SK-N-SH treated with all-trans-retinoic acid at 6 μM for 48 hours (cell line): ENCODE measurements around the gene DDHD1.

Source experiments
- ATAC-seq: fragments of 200-7000 bp; cut with Tn5 transposase; 3 replicates; pipeline ENCODE4 v1.9.1; 2020; ENCODE audit warnings: mild to moderate bottlenecking, moderate library complexity
- BACH2 ChIP-seq: fragments of 250-450 bp; sonication (Bioruptor Pico); IDR thresholded peaks from 2 replicates; pipeline ENCODE4 v1.9.0; 2021; ENCODE audit warnings: mild to moderate bottlenecking, borderline replicate concordance
- CSDC2 ChIP-seq: fragments of 250-450 bp; sonication (Bioruptor Pico); IDR thresholded peaks from 2 replicates; pipeline ENCODE4 v1.5.0; 2020; ENCODE audit warnings: mild to moderate bottlenecking, moderate library complexity
- ESRRG ChIP-seq: fragments of 250-450 bp; sonication (Bioruptor Pico); IDR thresholded peaks from 2 replicates; pipeline ENCODE4 v1.6.1; 2021; ENCODE audit warnings: mild to moderate bottlenecking
- GLIS3 ChIP-seq: fragments of 250-450 bp; sonication (Bioruptor Pico); IDR thresholded peaks from 2 replicates; pipeline ENCODE4 v1.5.0; 2020; ENCODE audit warnings: mild to moderate bottlenecking, moderate library complexity
- ISL1 ChIP-seq: fragments of 250-450 bp; sonication (Bioruptor Pico); IDR thresholded peaks from 2 replicates; pipeline ENCODE4 v2.1.2; 2022; ENCODE audit warnings: mild to moderate bottlenecking, moderate library complexity
- OSR1 ChIP-seq: fragments of 250-450 bp; sonication (Bioruptor Pico); IDR thresholded peaks from 2 replicates; pipeline ENCODE4 v1.8.0; 2022; ENCODE audit warnings: moderate library complexity, mild to moderate bottlenecking, inconsistent platforms
- PPARA ChIP-seq: fragments of 250-450 bp; sonication (Bioruptor Pico); IDR thresholded peaks from 2 replicates; pipeline ENCODE4 v1.5.0; 2020; ENCODE audit warnings: mild to moderate bottlenecking, borderline replicate concordance
- RARB ChIP-seq: fragments of 250-450 bp; sonication (Bioruptor Pico); IDR thresholded peaks from 2 replicates; pipeline ENCODE4 v1.8.0; 2021; ENCODE audit warnings: mild to moderate bottlenecking, moderate library complexity
- SNAI2 ChIP-seq: fragments of 250-450 bp; sonication (Bioruptor Pico); IDR thresholded peaks from 2 replicates; pipeline ENCODE4 v1.5.0; 2020; ENCODE audit warnings: mild to moderate bottlenecking, moderate library complexity
- TOX ChIP-seq: fragments of 250-450 bp; sonication (Bioruptor Pico); IDR thresholded peaks from 2 replicates; pipeline ENCODE4 v1.8.0; 2021; ENCODE audit warnings: mild to moderate bottlenecking, moderate library complexity, borderline replicate concordance
- ZFP3 ChIP-seq: fragments of 250-450 bp; sonication (Bioruptor Pico); IDR thresholded peaks from 2 replicates; pipeline ENCODE4 v1.5.0; 2020; ENCODE audit warnings: mild to moderate bottlenecking, moderate library complexity
- ZNF565 ChIP-seq: fragments of 450-650 bp; formaldehyde crosslinking; conservative IDR thresholded peaks from 2 replicates; pipeline ENCODE4 v1.5.0; 2020; ENCODE audit warnings: low read depth, mild to moderate bottlenecking, moderate library complexity
- ZNF70 ChIP-seq: fragments of 450-650 bp; formaldehyde crosslinking; IDR thresholded peaks from 2 replicates; pipeline ENCODE4 v1.5.0; 2020; ENCODE audit warnings: mild to moderate bottlenecking, moderate library complexity
- ZNF8 ChIP-seq: fragments of 450-650 bp; formaldehyde crosslinking; IDR thresholded peaks from 2 replicates; pipeline ENCODE4 v1.5.0; 2020; ENCODE audit warnings: mild to moderate bottlenecking, moderate library complexity
- TF ChIP-seq, protein P1 (sequence below): fragments of 250-450 bp; sonication (Bioruptor Pico); IDR thresholded peaks from 2 replicates; pipeline ENCODE4 v1.8.0; 2021; ENCODE audit warnings: low read depth, mild to moderate bottlenecking, moderate library complexity, borderline replicate concordance
- TF ChIP-seq, protein P2 (sequence below): fragments of 250-450 bp; sonication (Bioruptor Pico); IDR thresholded peaks from 2 replicates; pipeline ENCODE4 v1.5.0; 2020; ENCODE audit warnings: mild to moderate bottlenecking, moderate library complexity
- TF ChIP-seq, protein P3 (sequence below): fragments of 250-450 bp; sonication (Bioruptor Pico); IDR thresholded peaks from 2 replicates; pipeline ENCODE4 v1.5.1; 2020; ENCODE audit warnings: low read depth, mild to moderate bottlenecking, moderate library complexity

DDHD1 gene

DNA sequence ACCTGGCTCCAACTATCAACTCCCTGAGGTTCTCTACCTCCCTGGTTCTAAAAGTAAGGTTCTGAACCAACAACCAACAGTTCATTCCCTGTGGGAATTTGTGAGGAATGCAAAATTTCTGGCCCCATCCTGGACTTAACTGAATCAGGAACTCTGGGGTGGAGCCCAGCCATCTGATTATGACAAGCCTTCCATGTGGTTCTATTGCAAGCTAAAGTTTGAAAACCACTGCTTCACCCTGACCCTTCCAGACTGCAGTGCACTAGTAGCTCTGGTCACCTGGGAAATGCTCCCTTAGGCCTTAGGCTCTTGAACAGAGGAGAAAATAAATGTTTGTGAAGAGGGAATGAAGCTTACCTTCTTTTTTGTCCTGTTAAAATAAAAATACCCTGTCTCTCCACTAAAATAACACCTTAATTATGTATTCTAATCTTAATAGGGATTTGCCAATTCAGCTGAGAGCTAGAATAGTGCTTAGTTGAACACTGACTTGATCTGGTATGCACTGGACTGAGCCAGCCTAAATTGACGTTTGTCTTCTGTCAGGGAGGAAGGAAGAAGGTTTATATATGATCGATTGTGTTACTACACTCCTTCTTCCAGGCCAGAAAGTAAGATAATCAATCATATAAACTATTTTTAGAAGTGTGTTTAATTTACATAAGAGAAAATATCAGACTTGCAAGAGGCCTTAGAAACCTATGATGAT lies 39.1 kb upstream of the DDHD1 start:
- no peak for ATAC-seq
- no peak for TF ChIP-seq ZNF70 (CRISPR knock-in tag)
- TF ChIP-seq, protein P1, sequence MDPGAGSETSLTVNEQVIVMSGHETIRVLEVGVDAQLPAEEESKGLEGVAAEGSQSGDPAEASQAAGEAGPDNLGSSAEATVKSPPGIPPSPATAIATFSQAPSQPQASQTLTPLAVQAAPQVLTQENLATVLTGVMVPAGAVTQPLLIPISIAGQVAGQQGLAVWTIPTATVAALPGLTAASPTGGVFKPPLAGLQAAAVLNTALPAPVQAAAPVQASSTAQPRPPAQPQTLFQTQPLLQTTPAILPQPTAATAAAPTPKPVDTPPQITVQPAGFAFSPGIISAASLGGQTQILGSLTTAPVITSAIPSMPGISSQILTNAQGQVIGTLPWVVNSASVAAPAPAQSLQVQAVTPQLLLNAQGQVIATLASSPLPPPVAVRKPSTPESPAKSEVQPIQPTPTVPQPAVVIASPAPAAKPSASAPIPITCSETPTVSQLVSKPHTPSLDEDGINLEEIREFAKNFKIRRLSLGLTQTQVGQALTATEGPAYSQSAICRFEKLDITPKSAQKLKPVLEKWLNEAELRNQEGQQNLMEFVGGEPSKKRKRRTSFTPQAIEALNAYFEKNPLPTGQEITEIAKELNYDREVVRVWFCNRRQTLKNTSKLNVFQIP = no peak
- no peak for TF ChIP-seq ZNF565 (CRISPR knock-in tag)
- TF ChIP-seq GLIS3 (CRISPR knock-in tag) = no peak
- TF ChIP-seq BACH2 (CRISPR knock-in tag) = no peak

DNA sequence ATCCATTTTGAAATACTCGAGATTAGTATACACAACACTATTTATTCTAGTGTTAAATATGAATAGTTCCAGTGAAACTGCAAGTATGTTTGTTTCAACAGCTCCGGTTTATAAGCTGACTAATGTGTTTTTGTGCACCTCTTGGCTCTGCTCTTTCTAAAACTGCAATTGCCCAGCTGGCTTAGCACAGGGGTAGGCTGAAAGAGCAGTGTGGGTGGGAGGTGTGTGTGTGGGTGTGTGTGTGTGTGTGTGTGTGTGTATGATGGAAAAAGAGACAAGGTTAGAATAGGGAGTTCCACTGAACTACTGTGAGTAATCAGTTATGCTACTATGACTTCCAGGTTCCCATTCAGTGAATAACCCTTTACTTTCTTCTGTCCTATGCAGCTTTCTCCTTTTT lies 37.8 kb upstream of the DDHD1 start:
- TF ChIP-seq ZFP3 (CRISPR knock-in tag) = no peak
- TF ChIP-seq, protein P1 = no peak
- ATAC-seq = no peak

DNA sequence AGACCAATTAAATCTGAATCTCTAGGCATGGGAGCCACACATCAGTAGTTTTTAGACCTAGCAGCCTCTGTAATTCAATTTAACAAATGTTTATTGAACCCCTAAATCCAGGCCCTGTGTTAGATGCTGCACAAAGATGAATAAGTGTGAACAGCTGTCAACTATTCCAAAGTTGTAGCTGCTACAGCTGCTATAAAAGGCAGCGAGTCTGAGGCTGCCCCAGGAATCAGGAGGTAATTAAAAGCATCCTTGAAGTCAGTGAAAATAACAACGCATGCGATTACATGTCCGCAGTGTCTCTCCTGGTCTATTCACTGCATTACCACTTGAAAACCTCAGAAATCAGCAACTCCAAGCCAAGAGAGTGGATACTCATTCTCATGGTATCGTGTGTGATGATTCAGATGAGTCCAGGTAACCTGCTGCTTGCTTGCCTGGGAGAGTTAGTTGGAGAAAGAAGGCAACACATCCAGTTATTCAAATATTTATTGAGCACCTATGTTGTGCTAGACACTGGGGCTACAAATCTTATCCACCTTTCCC lies 34.9 kb upstream of the DDHD1 start:
- TF ChIP-seq, protein P2, sequence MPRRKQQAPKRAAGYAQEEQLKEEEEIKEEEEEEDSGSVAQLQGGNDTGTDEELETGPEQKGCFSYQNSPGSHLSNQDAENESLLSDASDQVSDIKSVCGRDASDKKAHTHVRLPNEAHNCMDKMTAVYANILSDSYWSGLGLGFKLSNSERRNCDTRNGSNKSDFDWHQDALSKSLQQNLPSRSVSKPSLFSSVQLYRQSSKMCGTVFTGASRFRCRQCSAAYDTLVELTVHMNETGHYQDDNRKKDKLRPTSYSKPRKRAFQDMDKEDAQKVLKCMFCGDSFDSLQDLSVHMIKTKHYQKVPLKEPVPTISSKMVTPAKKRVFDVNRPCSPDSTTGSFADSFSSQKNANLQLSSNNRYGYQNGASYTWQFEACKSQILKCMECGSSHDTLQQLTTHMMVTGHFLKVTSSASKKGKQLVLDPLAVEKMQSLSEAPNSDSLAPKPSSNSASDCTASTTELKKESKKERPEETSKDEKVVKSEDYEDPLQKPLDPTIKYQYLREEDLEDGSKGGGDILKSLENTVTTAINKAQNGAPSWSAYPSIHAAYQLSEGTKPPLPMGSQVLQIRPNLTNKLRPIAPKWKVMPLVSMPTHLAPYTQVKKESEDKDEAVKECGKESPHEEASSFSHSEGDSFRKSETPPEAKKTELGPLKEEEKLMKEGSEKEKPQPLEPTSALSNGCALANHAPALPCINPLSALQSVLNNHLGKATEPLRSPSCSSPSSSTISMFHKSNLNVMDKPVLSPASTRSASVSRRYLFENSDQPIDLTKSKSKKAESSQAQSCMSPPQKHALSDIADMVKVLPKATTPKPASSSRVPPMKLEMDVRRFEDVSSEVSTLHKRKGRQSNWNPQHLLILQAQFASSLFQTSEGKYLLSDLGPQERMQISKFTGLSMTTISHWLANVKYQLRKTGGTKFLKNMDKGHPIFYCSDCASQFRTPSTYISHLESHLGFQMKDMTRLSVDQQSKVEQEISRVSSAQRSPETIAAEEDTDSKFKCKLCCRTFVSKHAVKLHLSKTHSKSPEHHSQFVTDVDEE (CRISPR knock-in tag) = no peak
- ATAC-seq = no peak

DNA sequence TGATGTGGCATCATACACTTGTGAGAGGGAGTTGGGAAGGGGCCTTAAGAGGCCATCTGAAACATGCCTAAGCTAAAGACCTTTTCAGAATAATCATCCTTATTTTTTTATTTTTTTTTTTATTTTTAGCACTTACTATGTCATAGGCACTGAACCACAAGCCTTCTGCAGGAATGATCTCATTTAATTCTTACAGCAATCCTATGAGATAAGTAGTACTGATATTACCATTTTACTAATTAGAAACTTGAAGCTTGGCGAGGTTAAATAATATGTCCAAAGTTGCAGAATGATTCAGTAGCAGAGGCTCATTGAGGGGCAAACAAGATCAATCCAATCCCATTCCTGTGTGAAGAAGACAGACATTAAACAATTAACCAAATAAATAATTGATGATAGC lies 33.4 kb upstream of the DDHD1 start:
- ATAC-seq = no peak
- no peak for TF ChIP-seq GLIS3 (CRISPR knock-in tag)
- no peak for TF ChIP-seq ZNF8 (CRISPR knock-in tag)
- no peak for TF ChIP-seq OSR1 (CRISPR knock-in tag)
- no peak for TF ChIP-seq SNAI2 (CRISPR knock-in tag)
- TF ChIP-seq, protein P1 = no peak
- no peak for TF ChIP-seq BACH2 (CRISPR knock-in tag)
- TF ChIP-seq, protein P3, sequence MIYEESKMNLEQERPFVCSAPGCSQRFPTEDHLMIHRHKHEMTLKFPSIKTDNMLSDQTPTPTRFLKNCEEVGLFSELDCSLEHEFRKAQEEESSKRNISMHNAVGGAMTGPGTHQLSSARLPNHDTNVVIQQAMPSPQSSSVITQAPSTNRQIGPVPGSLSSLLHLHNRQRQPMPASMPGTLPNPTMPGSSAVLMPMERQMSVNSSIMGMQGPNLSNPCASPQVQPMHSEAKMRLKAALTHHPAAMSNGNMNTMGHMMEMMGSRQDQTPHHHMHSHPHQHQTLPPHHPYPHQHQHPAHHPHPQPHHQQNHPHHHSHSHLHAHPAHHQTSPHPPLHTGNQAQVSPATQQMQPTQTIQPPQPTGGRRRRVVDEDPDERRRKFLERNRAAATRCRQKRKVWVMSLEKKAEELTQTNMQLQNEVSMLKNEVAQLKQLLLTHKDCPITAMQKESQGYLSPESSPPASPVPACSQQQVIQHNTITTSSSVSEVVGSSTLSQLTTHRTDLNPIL = no peak
- no peak for TF ChIP-seq PPARA (CRISPR knock-in tag)
- no peak for TF ChIP-seq ZNF565 (CRISPR knock-in tag)
- TF ChIP-seq ISL1 (CRISPR knock-in tag) = no peak
- TF ChIP-seq ZFP3 (CRISPR knock-in tag) = no peak

DNA sequence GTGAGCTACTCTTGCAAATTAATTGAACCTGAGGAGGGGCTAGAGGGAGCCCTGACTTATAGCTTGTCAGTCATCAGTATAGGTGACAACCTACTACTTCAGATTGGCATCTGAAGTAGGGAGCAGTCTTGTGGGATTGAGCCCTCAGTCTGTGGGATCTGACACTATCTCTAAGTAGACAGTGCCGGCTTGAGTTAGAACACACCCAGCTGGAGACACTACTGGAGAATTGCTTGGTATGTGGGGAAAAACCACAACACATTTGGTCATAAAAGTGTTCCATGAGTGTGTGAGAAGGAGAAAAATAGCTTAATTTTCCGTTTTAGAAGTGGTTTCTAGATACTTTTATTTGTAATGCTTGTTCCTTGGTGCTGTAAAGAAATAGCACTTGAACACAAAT lies 30.5 kb upstream of the DDHD1 start:
- no peak for ATAC-seq
- TF ChIP-seq CSDC2 (CRISPR knock-in tag) = no peak
- no peak for TF ChIP-seq OSR1 (CRISPR knock-in tag)
- no peak for TF ChIP-seq RARB (CRISPR knock-in tag)
- no peak for TF ChIP-seq ZFP3 (CRISPR knock-in tag)
- no peak for TF ChIP-seq PPARA (CRISPR knock-in tag)
- TF ChIP-seq, protein P3 = no peak
- TF ChIP-seq, protein P1 = no peak
- no peak for TF ChIP-seq ISL1 (CRISPR knock-in tag)
- TF ChIP-seq ESRRG (CRISPR knock-in tag) = no peak
- no peak for TF ChIP-seq ZNF565 (CRISPR knock-in tag)
- TF ChIP-seq TOX (CRISPR knock-in tag) = no peak
